Measurements from ENCODE around the gene CPM. TPM values are rescaled to one million over a fixed set of nuclear protein-coding genes. Genes with fewer than 3 reads are reported as not detected.
A peak's percentile ranks its signal among the peaks of the same experiment; 100 is the strongest.

The CPM gene
- total RNA-seq, 1 experiment from 2014 or later = 0.96 TPM

DNA sequence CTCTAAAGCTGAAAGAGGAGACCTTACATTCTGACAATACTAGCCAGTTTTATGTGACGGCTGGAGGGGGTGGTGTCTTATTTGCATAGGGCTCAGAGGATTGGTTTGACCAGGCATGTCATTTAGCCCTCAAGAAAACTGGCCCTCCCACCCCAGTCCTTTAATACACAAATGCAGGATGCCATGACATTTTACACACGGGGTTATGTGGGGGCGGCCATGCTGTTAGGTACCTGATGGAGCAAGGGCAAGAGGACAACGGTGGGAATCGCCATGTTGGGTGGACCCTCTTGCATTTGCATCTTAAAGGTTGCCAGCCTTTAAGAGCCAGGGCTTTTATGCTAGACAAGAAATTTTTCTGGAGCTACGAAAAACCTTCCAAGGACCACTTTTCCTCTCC, 101.7 kb downstream of the CPM start:
- CTCF ChIA-PET = interaction anchor here (1.1 to 2.5 kb wide), 6 partner anchors 10 to 325 kb away, joined by 3 to 23 read pairs (median 10); partner anchors contain the start of gene MDM2
- Mint-ChIP-seq H3K27ac (peak overlapping the region; percentile 85), H3K4me3 (no peak overlapping the region), H3K36me3 (peaks cover 51% of the 10 kb centered on the region), H3K9me3 (no peaks in the 10 kb centered on the region), H3K27me3 (ENCODE audit: low read depth) (no peaks in the 10 kb centered on the region), H3K4me1 (peaks cover 24% of the 10 kb centered on the region)
- DNase-seq (ENCODE audit: low spot score) (no peak), ATAC-seq (peak; percentile 76)
- POLR2A ChIA-PET = no interaction called here
- TF ChIP-seq, protein P1, sequence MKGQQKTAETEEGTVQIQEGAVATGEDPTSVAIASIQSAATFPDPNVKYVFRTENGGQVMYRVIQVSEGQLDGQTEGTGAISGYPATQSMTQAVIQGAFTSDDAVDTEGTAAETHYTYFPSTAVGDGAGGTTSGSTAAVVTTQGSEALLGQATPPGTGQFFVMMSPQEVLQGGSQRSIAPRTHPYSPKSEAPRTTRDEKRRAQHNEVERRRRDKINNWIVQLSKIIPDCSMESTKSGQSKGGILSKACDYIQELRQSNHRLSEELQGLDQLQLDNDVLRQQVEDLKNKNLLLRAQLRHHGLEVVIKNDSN (CRISPR knock-in tag; IDR thresholded peaks at IDR 0.05) = no peak
- no peak for TF ChIP-seq SP1 (CRISPR knock-in tag; conservative IDR thresholded peaks at IDR 0.05)
- no peak for TF ChIP-seq OVOL2 (CRISPR knock-in tag; IDR thresholded peaks at IDR 0.05; ENCODE audit: borderline replicate concordance)
- TF ChIP-seq MXD4 (CRISPR knock-in tag; IDR thresholded peaks at IDR 0.05; ENCODE audit: borderline replicate concordance) = no peak

DNA sequence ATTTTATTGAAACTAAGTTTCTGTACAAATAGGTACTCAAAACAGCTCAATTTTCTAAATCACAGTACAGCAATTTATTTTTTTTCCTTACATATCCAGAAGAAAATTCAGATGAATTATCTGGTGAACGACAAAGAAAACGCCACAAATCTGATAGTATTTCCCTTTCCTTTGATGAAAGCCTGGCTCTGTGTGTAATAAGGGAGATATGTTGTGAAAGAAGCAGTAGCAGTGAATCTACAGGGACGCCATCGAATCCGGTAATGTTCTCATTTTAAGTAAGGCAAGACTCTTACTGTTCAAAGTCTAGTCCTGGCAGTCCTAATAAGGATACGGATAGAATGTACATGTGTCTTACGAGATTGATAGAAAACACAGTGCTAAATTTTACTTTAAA, 104.3 kb downstream of the CPM start:
- ChIA-PET CTCF (no interaction called here), POLR2A (interaction anchor here (1.1 kb wide), 1 partner anchor 12 kb away, joined by 4 read pairs; no protein-coding TSS in a partner anchor)
- peaks cover 57% of the 10 kb centered on the region for H3K36me3 Mint-ChIP-seq
- no peak for DNase-seq (ENCODE audit: low spot score)
- H3K4me1 Mint-ChIP-seq = peaks cover 17% of the 10 kb centered on the region
- no peak overlapping the region for H3K27ac Mint-ChIP-seq
- H3K4me3 Mint-ChIP-seq = no peak overlapping the region
- no peaks in the 10 kb centered on the region for H3K27me3 Mint-ChIP-seq (ENCODE audit: low read depth)
- ATAC-seq = no peak
- H3K9me3 Mint-ChIP-seq = no peaks in the 10 kb centered on the region
- TF ChIP-seq ATF1 (CRISPR knock-in tag; IDR thresholded peaks at IDR 0.05) (no peak), TCF7 (CRISPR knock-in tag; IDR thresholded peaks at IDR 0.05; ENCODE audit: low read depth) (no peak), MXD4 (CRISPR knock-in tag; IDR thresholded peaks at IDR 0.05; ENCODE audit: borderline replicate concordance) (no peak), TEAD1 (CRISPR knock-in tag; IDR thresholded peaks at IDR 0.05) (no peak), ETV6 (CRISPR knock-in tag; IDR thresholded peaks at IDR 0.05) (no peak)
- TF ChIP-seq, protein P2, sequence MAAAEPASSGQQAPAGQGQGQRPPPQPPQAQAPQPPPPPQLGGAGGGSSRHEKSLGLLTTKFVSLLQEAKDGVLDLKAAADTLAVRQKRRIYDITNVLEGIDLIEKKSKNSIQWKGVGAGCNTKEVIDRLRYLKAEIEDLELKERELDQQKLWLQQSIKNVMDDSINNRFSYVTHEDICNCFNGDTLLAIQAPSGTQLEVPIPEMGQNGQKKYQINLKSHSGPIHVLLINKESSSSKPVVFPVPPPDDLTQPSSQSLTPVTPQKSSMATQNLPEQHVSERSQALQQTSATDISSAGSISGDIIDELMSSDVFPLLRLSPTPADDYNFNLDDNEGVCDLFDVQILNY (CRISPR knock-in tag; IDR thresholded peaks at IDR 0.05) = no peak
- TF ChIP-seq, protein P3, sequence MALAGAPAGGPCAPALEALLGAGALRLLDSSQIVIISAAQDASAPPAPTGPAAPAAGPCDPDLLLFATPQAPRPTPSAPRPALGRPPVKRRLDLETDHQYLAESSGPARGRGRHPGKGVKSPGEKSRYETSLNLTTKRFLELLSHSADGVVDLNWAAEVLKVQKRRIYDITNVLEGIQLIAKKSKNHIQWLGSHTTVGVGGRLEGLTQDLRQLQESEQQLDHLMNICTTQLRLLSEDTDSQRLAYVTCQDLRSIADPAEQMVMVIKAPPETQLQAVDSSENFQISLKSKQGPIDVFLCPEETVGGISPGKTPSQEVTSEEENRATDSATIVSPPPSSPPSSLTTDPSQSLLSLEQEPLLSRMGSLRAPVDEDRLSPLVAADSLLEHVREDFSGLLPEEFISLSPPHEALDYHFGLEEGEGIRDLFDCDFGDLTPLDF (CRISPR knock-in tag; IDR thresholded peaks at IDR 0.05) = no peak

DNA sequence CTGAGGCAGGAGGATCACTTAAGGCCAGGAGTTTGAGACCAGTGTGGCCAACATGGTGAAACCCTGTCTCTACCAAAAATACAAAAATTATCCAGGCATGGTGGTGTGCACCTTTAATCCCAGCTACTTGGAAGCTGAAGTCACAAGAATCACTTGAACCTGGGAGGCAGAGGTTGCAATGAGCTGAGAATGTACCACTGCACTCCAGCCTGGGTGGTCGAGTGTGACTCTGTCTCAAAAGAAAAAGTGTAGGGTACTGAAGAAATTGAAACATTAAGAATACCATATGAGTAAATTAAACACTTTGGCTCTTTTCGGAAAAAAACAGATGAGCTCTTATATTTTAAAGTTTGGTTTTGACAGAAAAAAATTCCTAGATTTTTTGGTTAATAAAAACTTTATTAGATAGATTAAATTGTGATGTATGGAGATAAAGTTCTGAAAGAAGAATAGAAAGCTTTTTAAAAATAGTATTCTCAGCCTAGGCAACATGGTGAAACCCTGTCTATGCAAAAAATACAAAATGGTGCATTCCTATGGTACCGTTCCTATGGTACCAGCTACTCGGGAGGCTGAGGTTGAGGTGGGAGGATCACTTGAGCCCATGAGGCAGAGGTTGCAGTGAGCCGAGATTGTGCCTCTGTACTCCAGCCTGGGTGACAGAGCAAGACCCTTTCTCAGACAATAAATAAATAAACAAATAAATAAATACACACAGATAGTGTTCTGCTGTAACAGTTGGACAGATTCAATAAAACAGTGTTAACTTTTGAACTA, 104.9 kb downstream of the CPM start:
- CTCF ChIA-PET = no interaction called here
- H3K4me1 Mint-ChIP-seq = peaks cover 17% of the 10 kb centered on the region
- H3K27ac Mint-ChIP-seq = no peak overlapping the region
- H3K9me3 Mint-ChIP-seq = no peaks in the 10 kb centered on the region
- TF ChIP-seq SMAD3 (CRISPR knock-in tag; IDR thresholded peaks at IDR 0.05; ENCODE audit: borderline replicate concordance) (no peak), NFYB (CRISPR knock-in tag; conservative IDR thresholded peaks at IDR 0.05; ENCODE audit: low read depth) (no peak), EMX1 (CRISPR knock-in tag; IDR thresholded peaks at IDR 0.05) (no peak), ZNF219 (CRISPR knock-in tag; IDR thresholded peaks at IDR 0.05; ENCODE audit: borderline replicate concordance) (no peak), JAZF1 (CRISPR knock-in tag; IDR thresholded peaks at IDR 0.05) (no peak), MYBL2 (CRISPR knock-in tag; IDR thresholded peaks at IDR 0.05) (no peak), NR3C1 (CRISPR knock-in tag; conservative IDR thresholded peaks at IDR 0.05; ENCODE audit: low read depth) (no peak)
- TF ChIP-seq, protein P4, sequence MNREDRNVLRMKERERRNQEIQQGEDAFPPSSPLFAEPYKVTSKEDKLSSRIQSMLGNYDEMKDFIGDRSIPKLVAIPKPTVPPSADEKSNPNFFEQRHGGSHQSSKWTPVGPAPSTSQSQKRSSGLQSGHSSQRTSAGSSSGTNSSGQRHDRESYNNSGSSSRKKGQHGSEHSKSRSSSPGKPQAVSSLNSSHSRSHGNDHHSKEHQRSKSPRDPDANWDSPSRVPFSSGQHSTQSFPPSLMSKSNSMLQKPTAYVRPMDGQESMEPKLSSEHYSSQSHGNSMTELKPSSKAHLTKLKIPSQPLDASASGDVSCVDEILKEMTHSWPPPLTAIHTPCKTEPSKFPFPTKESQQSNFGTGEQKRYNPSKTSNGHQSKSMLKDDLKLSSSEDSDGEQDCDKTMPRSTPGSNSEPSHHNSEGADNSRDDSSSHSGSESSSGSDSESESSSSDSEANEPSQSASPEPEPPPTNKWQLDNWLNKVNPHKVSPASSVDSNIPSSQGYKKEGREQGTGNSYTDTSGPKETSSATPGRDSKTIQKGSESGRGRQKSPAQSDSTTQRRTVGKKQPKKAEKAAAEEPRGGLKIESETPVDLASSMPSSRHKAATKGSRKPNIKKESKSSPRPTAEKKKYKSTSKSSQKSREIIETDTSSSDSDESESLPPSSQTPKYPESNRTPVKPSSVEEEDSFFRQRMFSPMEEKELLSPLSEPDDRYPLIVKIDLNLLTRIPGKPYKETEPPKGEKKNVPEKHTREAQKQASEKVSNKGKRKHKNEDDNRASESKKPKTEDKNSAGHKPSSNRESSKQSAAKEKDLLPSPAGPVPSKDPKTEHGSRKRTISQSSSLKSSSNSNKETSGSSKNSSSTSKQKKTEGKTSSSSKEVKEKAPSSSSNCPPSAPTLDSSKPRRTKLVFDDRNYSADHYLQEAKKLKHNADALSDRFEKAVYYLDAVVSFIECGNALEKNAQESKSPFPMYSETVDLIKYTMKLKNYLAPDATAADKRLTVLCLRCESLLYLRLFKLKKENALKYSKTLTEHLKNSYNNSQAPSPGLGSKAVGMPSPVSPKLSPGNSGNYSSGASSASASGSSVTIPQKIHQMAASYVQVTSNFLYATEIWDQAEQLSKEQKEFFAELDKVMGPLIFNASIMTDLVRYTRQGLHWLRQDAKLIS (CRISPR knock-in tag; IDR thresholded peaks at IDR 0.05; ENCODE audit: borderline replicate concordance) = no peak
- TF ChIP-seq, protein P5, sequence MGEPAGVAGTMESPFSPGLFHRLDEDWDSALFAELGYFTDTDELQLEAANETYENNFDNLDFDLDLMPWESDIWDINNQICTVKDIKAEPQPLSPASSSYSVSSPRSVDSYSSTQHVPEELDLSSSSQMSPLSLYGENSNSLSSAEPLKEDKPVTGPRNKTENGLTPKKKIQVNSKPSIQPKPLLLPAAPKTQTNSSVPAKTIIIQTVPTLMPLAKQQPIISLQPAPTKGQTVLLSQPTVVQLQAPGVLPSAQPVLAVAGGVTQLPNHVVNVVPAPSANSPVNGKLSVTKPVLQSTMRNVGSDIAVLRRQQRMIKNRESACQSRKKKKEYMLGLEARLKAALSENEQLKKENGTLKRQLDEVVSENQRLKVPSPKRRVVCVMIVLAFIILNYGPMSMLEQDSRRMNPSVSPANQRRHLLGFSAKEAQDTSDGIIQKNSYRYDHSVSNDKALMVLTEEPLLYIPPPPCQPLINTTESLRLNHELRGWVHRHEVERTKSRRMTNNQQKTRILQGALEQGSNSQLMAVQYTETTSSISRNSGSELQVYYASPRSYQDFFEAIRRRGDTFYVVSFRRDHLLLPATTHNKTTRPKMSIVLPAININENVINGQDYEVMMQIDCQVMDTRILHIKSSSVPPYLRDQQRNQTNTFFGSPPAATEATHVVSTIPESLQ (CRISPR knock-in tag; IDR thresholded peaks at IDR 0.05) = no peak
- POLR2A ChIA-PET = interaction anchor here (1.1 kb wide), 1 partner anchor 11 kb away, joined by 4 read pairs; no protein-coding TSS in a partner anchor
- DNase-seq (ENCODE audit: low spot score) = no peak
- H3K27me3 Mint-ChIP-seq (ENCODE audit: low read depth) = no peaks in the 10 kb centered on the region
- ATAC-seq = no peak
- peaks cover 62% of the 10 kb centered on the region for H3K36me3 Mint-ChIP-seq
- no peak overlapping the region for H3K4me3 Mint-ChIP-seq

Measured in WTC11 (cell line).